Esophagus (tissue), 2 donors: ENCODE data around the gene OLFM2. TPM values are rescaled to one million over a fixed set of nuclear protein-coding genes. Genes with fewer than 3 reads are reported as not detected.

ENCODE experiments used
- H3K27ac ChIP-seq, 2 donors: one replicate each; pipeline ENCODE4 v1.5.1; 2013; ENCODE audit warnings: low read depth in 2 of 2, mild to moderate bottlenecking in 2 of 2, inconsistent platforms in 1 of 2, low read length in 1 of 2, moderate library complexity in 1 of 2
- H3K27me3 ChIP-seq, 2 donors: one replicate each; pipeline ENCODE4 v1.6.1; 2013; ENCODE audit warnings: low read length in 2 of 2, control low read depth in 1 of 2, mild to moderate bottlenecking in 1 of 2; ENCODE audit not compliant: insufficient read depth in 2 of 2, control insufficient read depth in 1 of 2
- H3K36me3 ChIP-seq, 2 donors: one replicate each; pipeline ENCODE4 v1.6.1; 2013; ENCODE audit warnings: low read length in 1 of 2; ENCODE audit not compliant: control insufficient read depth in 2 of 2, insufficient read depth in 2 of 2
- H3K4me1 ChIP-seq, 2 donors: one replicate each; pipeline ENCODE4 v1.6.1; 2013; ENCODE audit warnings: low read length in 1 of 2; ENCODE audit not compliant: control insufficient read depth in 2 of 2, insufficient read depth in 2 of 2
- H3K4me3 ChIP-seq, 2 donors: one replicate each; pipeline ENCODE4 v1.5.1; 2013; ENCODE audit warnings: low read length in 2 of 2, mild to moderate bottlenecking in 2 of 2, low read depth in 1 of 2, moderate library complexity in 1 of 2
- H3K9me3 ChIP-seq, 2 donors: one replicate each; pipeline ENCODE4 v1.6.1; 2013; ENCODE audit warnings: mild to moderate bottlenecking in 2 of 2, low read depth in 1 of 2, low read length in 1 of 2, moderate library complexity in 1 of 2; ENCODE audit not compliant: control insufficient read depth in 2 of 2, insufficient read depth in 1 of 2
- WGBS, 2 donors: extraction: QIAGEN DNeasy Blood & Tissue Kit; methylation state at CpG; one replicate each; pipeline ENCODE4 v1.1.7; 2013; 5-methylcytosine and 5-hydroxymethylcytosine counted together
- polyA plus RNA-seq, 2 donors: library from polyadenylated mRNA; stranded (reverse); fragments of 200-250 nt; gene quantifications; one replicate each; pipeline ENCODE4 v1.2.3, GENCODE V29; 2013
- donor health status: healthy with polysubstance abuse.
- donor health status: Bipolar disorder and iron deficiency.

OLFM2 gene
- polyA plus RNA-seq, 2 donors: 4.8 to 5.7 TPM

DNA sequence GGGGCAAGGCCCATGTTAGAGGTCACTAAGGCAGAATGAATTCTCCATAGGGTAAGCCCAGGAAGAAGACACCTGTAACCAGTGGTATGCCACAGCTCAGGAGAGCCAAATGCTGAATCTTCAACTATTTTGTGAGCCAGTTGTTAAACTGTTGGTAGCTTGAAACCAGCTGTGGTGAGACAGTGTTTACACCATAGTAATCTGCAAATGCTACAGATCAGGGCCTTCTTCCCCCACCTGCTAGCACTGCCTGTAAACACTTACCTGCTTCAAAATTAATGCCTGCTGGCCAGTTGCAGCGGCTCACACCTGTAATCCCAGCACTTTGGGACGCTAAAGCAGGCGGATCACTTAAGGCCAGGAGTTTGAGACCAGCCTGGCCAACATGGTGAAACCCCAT lies 129.5 kb downstream of the OLFM2 start:
- H3K4me1 ChIP-seq: no peaks in the 10 kb centered on the region
- H3K27ac ChIP-seq: no peak overlapping the region
- 91% methylated on average over 3 of the region's 3 CpGs for WGBS, 2 donors
- H3K27me3 ChIP-seq: no peaks in the 10 kb centered on the region
- peaks cover 26 to 27% of the 10 kb centered on the region in 2 donors for H3K36me3 ChIP-seq
- H3K9me3 ChIP-seq: no peaks in the 10 kb centered on the region
- H3K4me3 ChIP-seq: no peak overlapping the region

Other genes with a start within 250 kb of the OLFM2 start
- 10 to 100 TPM in 1 of 2 donors, 1 to 10 TPM in 1; 8.4 to 17.5 TPM for gene ZNF846, start 167.8 kb downstream of the OLFM2 start, polyA plus RNA-seq
- 10 to 100 TPM; 14.8 to 15.3 TPM for gene FBXL12, start 117.4 kb downstream of the OLFM2 start, polyA plus RNA-seq
- gene UBL5, start 108.6 kb downstream of the OLFM2 start, polyA plus RNA-seq: 1,000 to 10,000 TPM in 1 of 2 donors, 100 to 1,000 TPM in 1; 604 to 1,000 TPM
- 10 to 100 TPM; 35.0 to 81.7 TPM for gene PIN1, start 101.2 kb downstream of the OLFM2 start, polyA plus RNA-seq
- gene COL5A3, start 74.0 kb upstream of the OLFM2 start, polyA plus RNA-seq: 1 to 10 TPM; 5.6 to 6.8 TPM
- gene RDH8, start 77.0 kb upstream of the OLFM2 start, polyA plus RNA-seq: not detected
- gene SHFL, start 149.8 kb upstream of the OLFM2 start, polyA plus RNA-seq: 10 to 100 TPM; 15.7 to 22.9 TPM
- under 1 TPM; 0.28 to 0.47 TPM for gene ANGPTL6, start 166.2 kb upstream of the OLFM2 start, polyA plus RNA-seq
- 10 to 100 TPM; 41.6 to 64.7 TPM for gene PPAN, start 169.8 kb upstream of the OLFM2 start, polyA plus RNA-seq
- 10 to 100 TPM in 1 of 2 donors, 1 to 10 TPM in 1; 6.6 to 12.8 TPM for gene P2RY11, start 175.2 kb upstream of the OLFM2 start, polyA plus RNA-seq
- gene EIF3G, start 183.4 kb upstream of the OLFM2 start, polyA plus RNA-seq: 100 to 1,000 TPM in 1 of 2 donors, 10 to 100 TPM in 1; 85.4 to 163 TPM